Measurements from ENCODE around the gene NEGR1. TPM values are rescaled to one million over a fixed set of nuclear protein-coding genes. Genes with fewer than 3 reads are reported as not detected.

Gene NEGR1
- total RNA-seq, 4 donors from 2014 or later, result 7.0 to 10.0 (median 8.1) TPM

DNA sequence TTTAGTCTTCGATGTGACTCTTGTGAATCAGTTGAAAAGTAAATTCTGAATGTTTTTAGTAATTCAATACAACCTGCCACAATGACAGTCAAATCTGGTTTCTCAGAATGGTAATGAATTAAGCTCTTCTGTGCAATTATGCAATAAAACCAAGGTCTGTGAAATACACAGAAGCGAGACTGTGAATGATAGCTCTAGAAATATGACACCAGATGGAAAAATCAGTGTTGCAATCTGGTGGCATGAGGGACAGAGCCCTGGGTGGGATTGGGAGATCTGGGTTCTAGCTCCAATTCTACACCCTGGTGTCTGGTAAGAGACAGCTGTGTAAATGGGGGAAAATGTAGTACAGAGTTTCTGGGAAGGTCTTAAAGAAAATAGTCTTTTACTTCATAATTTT lies 615.1 kb downstream of the NEGR1 start:
- DNase-seq, result no peak
- H3K36me3 ChIP-seq, result no peaks in the 10 kb centered on the region
- H3K27me3 ChIP-seq, result no peaks in the 10 kb centered on the region
- in situ Hi-C loops (cut with MboI; ENCODE audit: low pct_ligation_motif_present in 1 of 4, low pct_unique_long_range_greater_than_20kb in 1 of 4, low sequenced_read_pairs in 3 of 4), result no loop called here
- H3K27ac ChIP-seq, result no peak overlapping the region
- 26 to 28% methylated on average over 2 of the region's 2 CpGs for WGBS, 2 donors (ENCODE audit: low coverage in 1 of 2)
- H3K4me1 ChIP-seq, result no peaks in the 10 kb centered on the region
- TF ChIP-seq EP300 (IDR thresholded peaks at IDR 0.05; ENCODE audit: low read depth) (no peak), POLR2AphosphoS5 (IDR thresholded peaks at IDR 0.05) (no peak), POLR2A (IDR thresholded peaks at IDR 0.05) (no peak)
- TF ChIP-seq, protein P1, sequence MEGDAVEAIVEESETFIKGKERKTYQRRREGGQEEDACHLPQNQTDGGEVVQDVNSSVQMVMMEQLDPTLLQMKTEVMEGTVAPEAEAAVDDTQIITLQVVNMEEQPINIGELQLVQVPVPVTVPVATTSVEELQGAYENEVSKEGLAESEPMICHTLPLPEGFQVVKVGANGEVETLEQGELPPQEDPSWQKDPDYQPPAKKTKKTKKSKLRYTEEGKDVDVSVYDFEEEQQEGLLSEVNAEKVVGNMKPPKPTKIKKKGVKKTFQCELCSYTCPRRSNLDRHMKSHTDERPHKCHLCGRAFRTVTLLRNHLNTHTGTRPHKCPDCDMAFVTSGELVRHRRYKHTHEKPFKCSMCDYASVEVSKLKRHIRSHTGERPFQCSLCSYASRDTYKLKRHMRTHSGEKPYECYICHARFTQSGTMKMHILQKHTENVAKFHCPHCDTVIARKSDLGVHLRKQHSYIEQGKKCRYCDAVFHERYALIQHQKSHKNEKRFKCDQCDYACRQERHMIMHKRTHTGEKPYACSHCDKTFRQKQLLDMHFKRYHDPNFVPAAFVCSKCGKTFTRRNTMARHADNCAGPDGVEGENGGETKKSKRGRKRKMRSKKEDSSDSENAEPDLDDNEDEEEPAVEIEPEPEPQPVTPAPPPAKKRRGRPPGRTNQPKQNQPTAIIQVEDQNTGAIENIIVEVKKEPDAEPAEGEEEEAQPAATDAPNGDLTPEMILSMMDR (IDR thresholded peaks at IDR 0.05), result no peak
- H3K4me3 ChIP-seq, result no peak overlapping the region
- H3K9me3 ChIP-seq, result no peaks in the 10 kb centered on the region
- intact Hi-C loops (cut with DNase I; ENCODE audit: low total_unique reads), result no loop called here

DNA sequence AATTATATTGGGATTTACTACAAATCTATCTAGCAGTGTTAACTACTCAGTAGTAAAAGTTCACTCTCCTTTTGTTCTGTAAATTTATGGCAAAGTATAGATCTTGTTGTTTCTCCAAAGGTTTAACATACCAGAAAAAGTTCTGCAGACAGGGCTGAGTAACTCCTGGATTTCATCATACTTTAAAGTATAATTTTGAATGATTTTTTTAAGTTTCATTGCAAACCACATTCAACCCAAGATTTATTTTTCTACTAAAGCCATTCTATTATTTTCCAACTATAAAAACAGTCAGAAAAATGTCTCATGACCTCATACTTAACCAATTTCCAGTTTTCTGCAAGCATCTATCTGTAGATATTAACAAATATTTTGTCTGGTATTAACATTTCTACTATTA lies 615.7 kb downstream of the NEGR1 start:
- H3K36me3 ChIP-seq, result no peaks in the 10 kb centered on the region
- no peak for DNase-seq
- TF ChIP-seq EP300 (IDR thresholded peaks at IDR 0.05; ENCODE audit: low read depth) (no peak), POLR2A (IDR thresholded peaks at IDR 0.05) (no peak), POLR2AphosphoS5 (IDR thresholded peaks at IDR 0.05) (no peak)
- TF ChIP-seq, protein P1 (IDR thresholded peaks at IDR 0.05), result no peak
- no peaks in the 10 kb centered on the region for H3K27me3 ChIP-seq
- no peak overlapping the region for H3K27ac ChIP-seq
- H3K4me3 ChIP-seq, result no peak overlapping the region
- in situ Hi-C loops (cut with MboI; ENCODE audit: low pct_ligation_motif_present in 1 of 4, low pct_unique_long_range_greater_than_20kb in 1 of 4, low sequenced_read_pairs in 3 of 4), result no loop called here
- H3K9me3 ChIP-seq, result no peaks in the 10 kb centered on the region
- intact Hi-C loops (cut with DNase I; ENCODE audit: low total_unique reads), result no loop called here
- H3K4me1 ChIP-seq, result no peaks in the 10 kb centered on the region

DNA sequence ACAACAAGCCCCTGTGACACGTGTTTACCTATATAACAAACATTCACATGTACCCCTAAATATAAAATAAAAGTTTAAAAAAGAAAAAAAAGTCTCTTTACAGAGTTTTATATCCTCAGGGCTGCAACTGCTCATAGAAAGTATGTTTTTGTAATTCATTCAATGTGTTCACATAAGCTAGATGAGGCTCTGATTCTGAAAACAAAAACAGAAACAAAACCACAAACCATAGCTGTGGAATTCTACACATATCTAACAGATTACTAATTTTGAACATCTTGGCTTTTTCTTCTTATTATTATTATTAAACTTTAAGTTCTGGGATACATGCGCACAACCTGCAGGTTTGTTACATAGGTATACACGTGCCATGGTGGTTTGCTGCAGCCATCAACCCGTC lies 621.9 kb downstream of the NEGR1 start:
- Histone ChIP-seq H3K27ac (no peak overlapping the region), H3K27me3 (no peaks in the 10 kb centered on the region), H3K36me3 (no peaks in the 10 kb centered on the region), H3K9me3 (no peaks in the 10 kb centered on the region), H3K4me3 (no peak overlapping the region), H3K4me1 (peaks cover 0 to 6% (median 2%) of the 10 kb centered on the region in 4 donors)
- TF ChIP-seq EP300 (IDR thresholded peaks at IDR 0.05; ENCODE audit: low read depth) (no peak), POLR2A (IDR thresholded peaks at IDR 0.05) (no peak), POLR2AphosphoS5 (IDR thresholded peaks at IDR 0.05) (no peak)
- TF ChIP-seq, protein P1 (IDR thresholded peaks at IDR 0.05), result no peak
- in situ Hi-C loops (cut with MboI; ENCODE audit: low pct_ligation_motif_present in 1 of 4, low pct_unique_long_range_greater_than_20kb in 1 of 4, low sequenced_read_pairs in 3 of 4), result no loop called here
- intact Hi-C loops (cut with DNase I; ENCODE audit: low total_unique reads), result no loop called here
- DNase-seq, result no peak
- 85 to 86% methylated on average over 4 of the region's 4 CpGs for WGBS, 2 donors (ENCODE audit: low coverage in 1 of 2)

- Histone ChIP-seq H3K4me1 (peaks cover 0 to 6% (median 2%) of the 10 kb centered on the region in 4 donors), H3K27me3 (no peaks in the 10 kb centered on the region), H3K36me3 (no peaks in the 10 kb centered on the region), H3K4me3 (no peak overlapping the region), H3K9me3 (no peaks in the 10 kb centered on the region), H3K27ac (no peak overlapping the region)
- in situ Hi-C loops (cut with MboI; ENCODE audit: low pct_ligation_motif_present in 1 of 4, low pct_unique_long_range_greater_than_20kb in 1 of 4, low sequenced_read_pairs in 3 of 4) (no loop called here), intact Hi-C loops (cut with DNase I; ENCODE audit: low total_unique reads) (loop anchor here (10.0 kb wide), 1 partner anchor 57 kb away; no protein-coding TSS in a partner anchor)
- peak in 1 of 3 donors; percentile 9 for TF ChIP-seq POLR2AphosphoS5 (IDR thresholded peaks at IDR 0.05)
- TF ChIP-seq, protein P1 (IDR thresholded peaks at IDR 0.05), result no peak
- no peak for TF ChIP-seq POLR2A (IDR thresholded peaks at IDR 0.05)
- DNase-seq, result no peak
- WGBS, 2 donors (ENCODE audit: low coverage in 1 of 2), result 68% methylated on average over 3 to 4 of the region's 4 CpGs
Observed at GRCh38 chr1:71657891-71658679, 624.3 kb downstream of the NEGR1 start.

Measured in transverse colon (tissue), 4 donors.